ENCODE measurements around the gene FBRSL1. TPM values are rescaled to one million over a fixed set of nuclear protein-coding genes. Genes with fewer than 3 reads are reported as not detected.
"Not testable (repeated sequence)": the region's sequence is repeated elsewhere in the genome, so short reads cannot be mapped to it uniquely, and the experiment has no call there.

The FBRSL1 gene
- total RNA-seq, result 91.3 and 96.1 TPM in 2 replicates

- Mint-ChIP-seq H3K4me1 (peaks cover 45% of the 10 kb centered on the region), H3K9me3 (no peaks in the 10 kb centered on the region), H3K27ac (peak within 1 kb of the TSS; percentile 95), H3K27me3 (no peaks in the 10 kb centered on the region), H3K36me3 (ENCODE audit: low read depth) (peaks cover 4% of the 10 kb centered on the region), H3K4me3 (peak within 1 kb of the TSS; percentile 89)
- intact Hi-C loops (cut with micrococcal nuclease), result loop anchor here (1.0 to 2.0 kb wide), 3 partner anchors 12 to 71 kb away; no protein-coding TSS in a partner anchor
- peak; percentile 96 for DNase-seq
Measured at GRCh38 chr12:132489602-132490266, at the start of gene FBRSL1. Gene FBRSL1 (plus strand): TSS chr12:132490151.

- H3K27me3 Mint-ChIP-seq; H3K4me3 Mint-ChIP-seq; H3K36me3 Mint-ChIP-seq (ENCODE audit: low read depth); H3K27ac Mint-ChIP-seq; DNase-seq; intact Hi-C loops (cut with micrococcal nuclease); H3K9me3 Mint-ChIP-seq: not testable (repeated sequence)
- H3K4me1 Mint-ChIP-seq, result peaks cover 28% of the 10 kb centered on the region
Measured at GRCh38 chr12:132440420-132440819, 49.5 kb upstream of the FBRSL1 start.

- Mint-ChIP-seq H3K27ac (no peak overlapping the region), H3K9me3 (no peaks in the 10 kb centered on the region), H3K27me3 (no peaks in the 10 kb centered on the region), H3K36me3 (ENCODE audit: low read depth) (peaks cover 5% of the 10 kb centered on the region), H3K4me1 (peaks cover 36% of the 10 kb centered on the region), H3K4me3 (no peak overlapping the region)
- intact Hi-C loops (cut with micrococcal nuclease), result no loop called here
- no peak for DNase-seq
Measured at GRCh38 chr12:132441871-132442863, 47.8 kb upstream of the FBRSL1 start.

DNA sequence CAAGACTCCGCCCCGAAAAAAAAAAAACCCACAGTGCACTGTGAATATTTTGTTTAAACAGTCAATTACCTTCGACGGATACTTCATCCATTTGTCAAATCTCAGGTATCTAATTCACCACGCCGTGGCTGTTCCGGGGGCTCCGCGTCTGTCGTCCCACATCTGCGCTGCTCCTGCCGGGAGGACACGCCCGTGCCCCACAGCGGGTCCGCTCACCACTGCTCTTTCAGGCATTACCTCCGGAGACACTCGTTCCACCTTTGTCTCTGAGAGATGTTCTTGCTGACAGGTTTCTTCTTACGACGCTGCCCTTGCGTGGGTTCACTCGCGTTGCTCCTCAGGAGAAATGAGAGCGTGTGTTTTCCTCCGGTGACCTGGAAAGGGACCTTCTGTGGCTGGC is 46.9 kb upstream of the FBRSL1 start:
- Mint-ChIP-seq H3K9me3 (no peaks in the 10 kb centered on the region), H3K4me3 (no peak overlapping the region), H3K36me3 (ENCODE audit: low read depth) (peaks cover 5% of the 10 kb centered on the region), H3K27ac (peak overlapping the region; percentile 42), H3K4me1 (peaks cover 35% of the 10 kb centered on the region), H3K27me3 (no peaks in the 10 kb centered on the region)
- intact Hi-C loops (cut with micrococcal nuclease), result no loop called here
- no peak for DNase-seq

- peak overlapping the region; percentile 99 for H3K27ac Mint-ChIP-seq
- no peaks in the 10 kb centered on the region for H3K9me3 Mint-ChIP-seq
- peaks cover 5% of the 10 kb centered on the region for H3K36me3 Mint-ChIP-seq (ENCODE audit: low read depth)
- no peaks in the 10 kb centered on the region for H3K27me3 Mint-ChIP-seq
- DNase-seq, result no peak
- intact Hi-C loops (cut with micrococcal nuclease), result loop anchor here (2.0 kb wide), 1 partner anchor 13 kb away; no protein-coding TSS in a partner anchor
- peak overlapping the region; percentile 98 for H3K4me3 Mint-ChIP-seq
- H3K4me1 Mint-ChIP-seq, result peaks cover 34% of the 10 kb centered on the region
Measured at GRCh38 chr12:132444283-132444682, 45.7 kb upstream of the FBRSL1 start.

DNA sequence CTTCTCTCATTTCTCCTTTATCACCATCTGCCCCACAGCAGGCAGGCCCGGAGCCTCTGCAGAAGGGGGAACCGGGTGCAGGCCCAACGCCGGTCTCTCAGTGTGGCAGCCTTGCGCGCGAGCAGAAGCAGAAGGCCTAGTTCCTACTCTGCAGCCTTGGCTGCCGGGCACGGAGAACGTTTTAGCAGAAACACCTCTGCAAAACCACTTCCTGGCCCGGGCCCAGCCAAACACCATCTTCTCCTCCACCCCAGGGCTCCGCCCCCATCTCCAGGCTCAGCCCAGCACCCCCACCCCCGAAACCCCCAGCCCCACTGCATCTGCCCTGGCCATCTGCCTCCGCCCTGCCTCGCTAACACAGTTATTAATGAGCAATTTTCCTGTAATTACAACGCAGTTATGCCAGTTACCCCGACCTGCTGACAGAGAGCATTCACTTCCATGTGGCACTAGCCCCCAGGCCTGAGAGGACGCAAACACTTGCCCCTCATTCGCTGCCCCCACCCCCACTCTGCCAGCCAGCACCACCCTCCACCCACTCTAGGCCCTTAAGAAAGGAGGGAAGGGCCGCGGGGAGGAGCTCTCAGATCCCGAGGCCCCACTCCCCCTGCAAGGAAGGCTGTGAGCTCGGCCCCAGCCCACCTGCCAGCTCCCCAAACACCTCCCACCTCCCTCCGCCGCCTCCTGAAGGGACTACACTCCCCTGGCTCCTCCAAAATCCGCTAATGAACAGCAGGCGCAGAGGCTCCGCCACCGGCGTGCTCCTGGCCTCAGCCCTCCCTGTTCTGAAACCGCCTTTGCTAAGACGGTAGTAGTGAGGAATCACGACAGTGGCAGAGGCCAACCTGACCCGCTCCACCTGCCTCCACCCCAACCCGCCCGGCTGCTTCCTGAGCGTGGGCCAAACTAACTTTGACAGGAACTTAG is 44.7 kb upstream of the FBRSL1 start:
- Mint-ChIP-seq H3K27me3 (no peaks in the 10 kb centered on the region), H3K4me3 (peak overlapping the region; percentile 98), H3K4me1 (peaks cover 33% of the 10 kb centered on the region), H3K36me3 (ENCODE audit: low read depth) (peaks cover 5% of the 10 kb centered on the region), H3K9me3 (no peaks in the 10 kb centered on the region), H3K27ac (peak overlapping the region; percentile 99)
- peak; percentile 95 for DNase-seq
- intact Hi-C loops (cut with micrococcal nuclease), result loop anchor here (1.0 to 2.0 kb wide), 2 partner anchors 14 to 44 kb away; no protein-coding TSS in a partner anchor

- Mint-ChIP-seq H3K4me1 (peaks cover 33% of the 10 kb centered on the region), H3K9me3 (no peaks in the 10 kb centered on the region)
- intact Hi-C loops (cut with micrococcal nuclease), result loop anchor here (1.0 to 2.0 kb wide), 2 partner anchors 15 to 43 kb away; no protein-coding TSS in a partner anchor
Measured at GRCh38 chr12:132445884-132446632, 43.9 kb upstream of the FBRSL1 start.

GRCh38 chr12:132446633-132447326 is 43.2 kb upstream of the FBRSL1 start:
- peak overlapping the region; percentile 98 for H3K4me3 Mint-ChIP-seq
- H3K27ac Mint-ChIP-seq, result peak overlapping the region; percentile 99
- DNase-seq, result no peak
- no peaks in the 10 kb centered on the region for H3K27me3 Mint-ChIP-seq
- peaks cover 5% of the 10 kb centered on the region for H3K36me3 Mint-ChIP-seq (ENCODE audit: low read depth)
- no peaks in the 10 kb centered on the region for H3K9me3 Mint-ChIP-seq
- H3K4me1 Mint-ChIP-seq, result peaks cover 31% of the 10 kb centered on the region
- intact Hi-C loops (cut with micrococcal nuclease), result no loop called here

More at GRCh38 chr12:132445884-132446632, 43.9 kb upstream of the FBRSL1 start:
- peak; percentile 89 for DNase-seq
- H3K27me3 Mint-ChIP-seq, result no peaks in the 10 kb centered on the region
- peak overlapping the region; percentile 99 for H3K27ac Mint-ChIP-seq
- peaks cover 5% of the 10 kb centered on the region for H3K36me3 Mint-ChIP-seq (ENCODE audit: low read depth)
- peak overlapping the region; percentile 98 for H3K4me3 Mint-ChIP-seq

GRCh38 chr12:132447327-132447720 is 42.6 kb upstream of the FBRSL1 start:
- peaks cover 5% of the 10 kb centered on the region for H3K36me3 Mint-ChIP-seq (ENCODE audit: low read depth)
- H3K4me3 Mint-ChIP-seq, result no peak overlapping the region
- no peaks in the 10 kb centered on the region for H3K9me3 Mint-ChIP-seq
- no peaks in the 10 kb centered on the region for H3K27me3 Mint-ChIP-seq
- DNase-seq, result no peak
- intact Hi-C loops (cut with micrococcal nuclease), result no loop called here
- peaks cover 32% of the 10 kb centered on the region for H3K4me1 Mint-ChIP-seq
- no peak overlapping the region for H3K27ac Mint-ChIP-seq

- Mint-ChIP-seq H3K9me3 (no peaks in the 10 kb centered on the region), H3K27ac (no peak overlapping the region), H3K27me3 (no peaks in the 10 kb centered on the region), H3K36me3 (ENCODE audit: low read depth) (peaks cover 5% of the 10 kb centered on the region), H3K4me3 (no peak overlapping the region), H3K4me1 (peaks cover 34% of the 10 kb centered on the region)
- no peak for DNase-seq
- intact Hi-C loops (cut with micrococcal nuclease), result no loop called here
Measured at GRCh38 chr12:132447731-132448462, 42.1 kb upstream of the FBRSL1 start.

DNA sequence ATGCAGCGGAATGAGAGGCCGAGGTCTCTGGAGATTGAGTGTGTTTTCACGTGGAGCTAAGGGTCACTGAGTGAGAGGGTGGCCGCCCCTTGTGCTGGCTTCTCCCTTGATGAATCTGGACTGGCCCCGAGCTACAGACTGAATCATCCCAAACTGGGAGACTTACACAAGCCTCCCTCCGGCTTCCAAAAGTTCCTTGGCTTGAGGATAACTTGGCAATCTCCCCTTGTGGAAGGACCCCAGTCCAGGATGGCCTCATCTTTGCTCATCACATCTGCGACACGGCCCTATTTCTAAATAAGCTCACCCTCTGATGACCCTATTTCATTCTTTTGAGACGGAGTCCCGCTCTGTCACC is 41.5 kb upstream of the FBRSL1 start:
- DNase-seq, result no peak
- H3K27ac Mint-ChIP-seq, result no peak overlapping the region
- H3K27me3 Mint-ChIP-seq, result no peaks in the 10 kb centered on the region
- peaks cover 5% of the 10 kb centered on the region for H3K36me3 Mint-ChIP-seq (ENCODE audit: low read depth)
- intact Hi-C loops (cut with micrococcal nuclease), result no loop called here
- no peak overlapping the region for H3K4me3 Mint-ChIP-seq
- peaks cover 32% of the 10 kb centered on the region for H3K4me1 Mint-ChIP-seq
- H3K9me3 Mint-ChIP-seq, result no peaks in the 10 kb centered on the region

All from activated CD4-positive, alpha-beta T cell treated with anti-CD3 and anti-CD28 coated beads, Interleukin-2, amount 10 ng/mL, durations not matched to agents 24 days and 14 days (primary cell).